Adrenal gland (tissue), 12 donors: ENCODE results near the gene ARAP1. TPM values are rescaled to one million over a fixed set of nuclear protein-coding genes. Genes with fewer than 3 reads are reported as not detected.

Experiments used
- DNase-seq, 7 donors: peaks; one replicate each; pipeline ENCODE4 v3.0.0-alpha.2; 2019 to 2020
- H3K27ac ChIP-seq, 5 donors: fragments of 200-600 bp; sonication (generic) in 4 of 5; 1 replicate in 3 of 5; 2 replicates in 2 of 5; pipeline versions ENCODE4 v1.5.1 to v1.8.0; 2016 to 2020; ENCODE audit warnings: mild to moderate bottlenecking in 1 of 5
- H3K27me3 ChIP-seq: fragments of 200-600 bp; 2 replicates; pipeline ENCODE4 v1.8.0; 2021
- H3K36me3 ChIP-seq, 2 donors: fragments of 200-600 bp; replicated peaks in 1 of 2; 1 replicate in 1 of 2; 2 replicates in 1 of 2; pipeline versions ENCODE4 v1.5.1 to v1.8.0; 2018 to 2022
- H3K4me1 ChIP-seq, 2 donors: fragments of 200-600 bp; replicated peaks in 1 of 2; 1 replicate in 1 of 2; 2 replicates in 1 of 2; pipeline versions ENCODE4 v1.5.1 to v1.8.0; 2018 to 2021
- H3K4me3 ChIP-seq, 4 donors: fragments of 200-600 bp; sonication (generic) in 3 of 4; one replicate each; pipeline ENCODE4 v1.5.1; 2016 to 2018
- H3K9me3 ChIP-seq, 3 donors: fragments of 200-600 bp; sonication (generic) in 1 of 3; replicated peaks in 1 of 3; 1 replicate in 2 of 3; 2 replicates in 1 of 3; pipeline versions ENCODE4 v1.5.1 to v1.8.0; 2016 to 2021
- POLR2A ChIP-seq, 2 donors: fragments of 450-650 bp; IDR thresholded peaks; one replicate each; pipeline ENCODE4 v1.6.1; 2017; ENCODE audit warnings: antibody characterized with exemption in 2 of 2, mild to moderate bottlenecking in 2 of 2, moderate library complexity in 1 of 2
- WGBS, 4 donors: extraction: QIAGEN DNeasy Blood & Tissue Kit in 2 of 4; methylation state at CpG; one replicate each; pipeline versions ENCODE4 v1.1.5 to v1.1.7; 2013 to 2017; 5-methylcytosine and 5-hydroxymethylcytosine counted together
- intact Hi-C, 2 donors: fragments of 100-400 bp; cut with DNase I; formaldehyde crosslinking; loops; one replicate each; pipeline versions ENCODE4 v1.14.1 to v1.15.0; 2022 to 2023
- polyA plus RNA-seq, 3 donors: library from polyadenylated mRNA; stranded (reverse); fragments of 200-250 nt in 2 of 3; fragments of 350-450 nt in 1 of 3; fragmentation: Illumina TruSeq in 1 of 3; extraction: RNeasy Lipid Tissue Mini Kit (QIAGEN cat#74804) in 1 of 3; gene quantifications; one replicate each; pipeline ENCODE4 v1.2.3, GENCODE V29; 2013 to 2014
- total RNA-seq, 9 donors: library from RNA; depleted of rRNA in 4 of 9; stranded (reverse); fragments of >200 nt in 4 of 9; fragments of 120-200 nt in 1 of 9; fragmentation: NEBNext Ultra II Directional in 1 of 9; extraction: Animal tissue kit (Norgen Biotek cat#: 25700) in 1 of 9; gene quantifications; one replicate each; pipeline versions ENCODE4 v1.1.0 to v1.2.4, GENCODE V29; 2013 to 2023
- TF ChIP-seq, protein P1 (sequence below), 6 experiments: fragments of 450-650 bp in 4 of 6; fragments of 200-600 bp in 2 of 6; sonication (generic) in 1 of 6; IDR thresholded peaks; 1 replicate in 5 of 6; 2 replicates in 1 of 6; pipeline versions ENCODE4 v1.5.1 to v1.8.0; 2016 to 2021; ENCODE audit warnings: antibody characterized with exemption in 6 of 6, mild to moderate bottlenecking in 2 of 6, moderate library complexity in 1 of 6
- donor health status: healthy with polysubstance abuse.
- donor health status: Bipolar disorder and iron deficiency.
- donor health status: DM: yes; HTN: yes; CAD: no.
- donor health status: DM: no; HTN: no; CAD: no.
- donor health status: DM: no; HTN: no; CAD: no.
- donor health status: DM: yes; HTN: yes; CAD: no.

ARAP1 gene
- total and polyA plus RNA-seq, 12 donors: 30.0 to 217 (median 149) TPM

DNA sequence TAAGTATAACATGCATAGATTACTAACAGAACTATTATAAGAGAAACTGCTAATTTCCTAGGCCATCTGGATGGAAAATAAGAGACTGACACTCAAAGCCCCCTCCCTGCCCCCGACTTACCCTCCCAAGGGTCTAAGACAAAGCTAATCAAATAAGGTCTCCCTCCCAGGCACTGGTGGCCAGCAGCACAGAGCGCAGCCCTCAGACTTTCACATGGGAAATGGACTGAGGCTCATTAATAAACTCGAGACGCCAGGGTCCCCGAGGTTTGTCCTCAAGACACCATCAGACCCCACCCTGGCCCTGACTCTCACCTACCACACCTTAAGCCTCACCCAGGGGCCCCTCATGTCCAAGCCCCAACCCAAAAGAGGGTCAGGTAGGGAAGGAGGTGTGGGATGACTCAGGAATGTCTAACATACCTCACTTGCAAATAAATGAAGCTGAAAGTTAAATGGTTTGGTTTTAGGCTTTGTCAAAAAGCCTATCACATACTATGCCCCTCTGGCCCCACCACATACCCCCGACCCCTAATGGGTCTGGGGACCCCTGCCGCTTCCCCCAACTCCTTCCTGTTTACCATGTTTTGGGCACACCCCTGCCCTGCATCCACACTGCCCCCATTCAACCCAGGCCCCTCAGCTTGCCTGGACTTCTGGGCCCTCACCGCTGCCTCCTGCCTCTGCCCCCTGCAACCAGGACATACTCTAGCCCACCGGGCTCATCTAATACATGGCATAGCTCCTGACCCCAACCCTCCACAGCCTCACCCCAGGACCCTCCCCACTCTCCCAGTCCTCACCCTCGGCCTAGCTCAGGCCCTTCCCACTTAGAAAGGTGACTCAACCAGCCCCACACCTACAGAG is 11.4 kb downstream of the ARAP1 start:
- intact Hi-C loops: no loop called here
- no peaks in the 10 kb centered on the region for H3K36me3 ChIP-seq
- 71 to 76% (median 72%) methylated on average over 8 to 10 of the region's 10 CpGs for WGBS, 4 donors
- no peak overlapping the region for H3K4me3 ChIP-seq
- peak overlapping the region in 4 of 5 donors; percentile 28 to 79 (median 72) for H3K27ac ChIP-seq
- no peaks in the 10 kb centered on the region for H3K27me3 ChIP-seq
- DNase-seq: no peak
- no peaks in the 10 kb centered on the region for H3K9me3 ChIP-seq
- TF ChIP-seq, protein P1, sequence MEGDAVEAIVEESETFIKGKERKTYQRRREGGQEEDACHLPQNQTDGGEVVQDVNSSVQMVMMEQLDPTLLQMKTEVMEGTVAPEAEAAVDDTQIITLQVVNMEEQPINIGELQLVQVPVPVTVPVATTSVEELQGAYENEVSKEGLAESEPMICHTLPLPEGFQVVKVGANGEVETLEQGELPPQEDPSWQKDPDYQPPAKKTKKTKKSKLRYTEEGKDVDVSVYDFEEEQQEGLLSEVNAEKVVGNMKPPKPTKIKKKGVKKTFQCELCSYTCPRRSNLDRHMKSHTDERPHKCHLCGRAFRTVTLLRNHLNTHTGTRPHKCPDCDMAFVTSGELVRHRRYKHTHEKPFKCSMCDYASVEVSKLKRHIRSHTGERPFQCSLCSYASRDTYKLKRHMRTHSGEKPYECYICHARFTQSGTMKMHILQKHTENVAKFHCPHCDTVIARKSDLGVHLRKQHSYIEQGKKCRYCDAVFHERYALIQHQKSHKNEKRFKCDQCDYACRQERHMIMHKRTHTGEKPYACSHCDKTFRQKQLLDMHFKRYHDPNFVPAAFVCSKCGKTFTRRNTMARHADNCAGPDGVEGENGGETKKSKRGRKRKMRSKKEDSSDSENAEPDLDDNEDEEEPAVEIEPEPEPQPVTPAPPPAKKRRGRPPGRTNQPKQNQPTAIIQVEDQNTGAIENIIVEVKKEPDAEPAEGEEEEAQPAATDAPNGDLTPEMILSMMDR (IDR thresholded peaks at IDR 0.05): no peak
- TF ChIP-seq POLR2A (IDR thresholded peaks at IDR 0.05): no peak
- H3K4me1 ChIP-seq: peaks cover 70 to 90% of the 10 kb centered on the region in 2 donors

DNA sequence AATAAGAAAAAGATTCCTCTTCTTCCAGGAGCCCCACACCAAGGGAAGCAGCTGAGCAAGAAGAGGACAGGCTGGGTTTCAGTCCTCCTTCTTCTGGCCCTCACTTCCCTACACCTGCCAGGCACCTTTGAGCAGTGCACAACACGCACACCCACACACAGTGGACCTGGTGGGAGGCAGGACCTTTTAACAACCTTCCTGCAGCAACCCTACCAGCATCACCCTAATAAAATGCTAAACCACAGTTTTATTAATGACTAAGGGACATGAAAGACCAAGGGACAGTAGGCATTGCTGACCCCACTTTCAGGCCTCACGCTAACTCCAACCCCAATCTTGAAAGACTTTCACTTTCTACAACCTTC is 12.2 kb downstream of the ARAP1 start:
- no peaks in the 10 kb centered on the region for H3K36me3 ChIP-seq
- no peaks in the 10 kb centered on the region for H3K27me3 ChIP-seq
- H3K4me3 ChIP-seq: no peak overlapping the region
- WGBS, 4 donors: 84 to 94% (median 88%) methylated on average over 2 of the region's 2 CpGs
- peaks cover 67 to 91% of the 10 kb centered on the region in 2 donors for H3K4me1 ChIP-seq
- DNase-seq: no peak
- intact Hi-C loops: no loop called here
- H3K27ac ChIP-seq: peak overlapping the region in 4 of 5 donors; percentile 56 to 79 (median 76)
- TF ChIP-seq, protein P1 (IDR thresholded peaks at IDR 0.05): no peak
- no peak for TF ChIP-seq POLR2A (IDR thresholded peaks at IDR 0.05)
- no peaks in the 10 kb centered on the region for H3K9me3 ChIP-seq

DNA sequence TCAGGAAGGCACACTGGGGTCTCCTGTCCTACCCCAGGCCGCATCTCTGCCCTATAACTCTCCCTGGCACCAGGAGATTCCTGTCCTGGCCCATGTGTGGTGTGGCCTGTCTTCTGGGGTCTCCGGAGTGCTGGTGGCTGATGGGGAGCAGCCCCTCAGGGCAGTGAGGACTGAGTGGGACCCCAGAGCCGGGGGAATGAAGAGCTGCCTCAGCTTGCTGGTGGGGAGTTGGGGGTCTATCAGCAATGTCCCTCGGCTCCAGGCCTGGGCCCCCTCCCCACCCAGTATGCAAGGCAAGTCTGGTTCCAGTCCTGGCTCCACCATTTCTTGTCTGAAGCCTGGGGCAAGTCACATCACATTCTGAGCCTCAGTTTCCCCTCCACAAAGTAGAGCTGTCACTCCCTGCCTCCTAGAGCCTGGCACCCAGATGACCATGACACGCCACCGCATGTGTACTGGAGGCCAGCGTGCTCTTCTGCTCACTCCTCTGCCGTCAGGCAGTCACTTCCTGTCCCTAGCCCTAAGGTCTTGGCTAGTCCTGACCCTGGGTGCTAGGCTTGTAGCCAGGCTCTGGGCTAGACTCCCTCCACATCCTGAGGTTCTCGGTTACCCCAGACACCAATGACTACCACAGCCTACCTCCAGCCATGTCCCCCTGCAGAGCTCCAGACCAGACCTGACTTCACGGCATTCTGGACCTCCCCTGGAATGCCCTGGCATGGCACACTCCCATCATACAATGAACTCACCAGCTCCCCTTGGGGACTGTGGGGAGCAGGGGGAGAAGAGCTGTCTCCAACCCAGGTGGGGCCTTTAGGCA is 12.8 kb downstream of the ARAP1 start:
- peak overlapping the region in 4 of 5 donors; percentile 56 to 79 (median 76) for H3K27ac ChIP-seq
- TF ChIP-seq POLR2A (IDR thresholded peaks at IDR 0.05): no peak
- TF ChIP-seq, protein P1 (IDR thresholded peaks at IDR 0.05): no peak
- 60 to 85% (median 70%) methylated on average over 1 to 10 of the region's 10 CpGs for WGBS, 4 donors
- H3K4me3 ChIP-seq: no peak overlapping the region
- no peaks in the 10 kb centered on the region for H3K27me3 ChIP-seq
- intact Hi-C loops: no loop called here
- DNase-seq: peak in 2 of 7 donors; percentile 44 to 52
- H3K36me3 ChIP-seq: no peaks in the 10 kb centered on the region
- H3K9me3 ChIP-seq: no peaks in the 10 kb centered on the region
- peaks cover 62 to 85% of the 10 kb centered on the region in 2 donors for H3K4me1 ChIP-seq
